H1 (cell line): ENCODE data around the gene SUDS3.

Source experiments
- ATF2 ChIP-seq: IDR thresholded peaks from 2 replicates; pipeline ENCODE4 v1.6.1; 2012; ENCODE audit warnings: low read length, inconsistent platforms
- CBX5 ChIP-seq: fragments of 300-800, 300-1000 bp; sonication (generic); IDR thresholded peaks from 2 replicates; pipeline ENCODE4 v1.7.1; 2016; ENCODE audit warnings: antibody characterized with exemption, low read length, low read depth
- CTCF ChIP-seq, 3 experiments: IDR thresholded peaks; 1 replicate in 2 of 3; 2 replicates in 1 of 3; pipeline versions ENCODE4 v1.5.1 to v1.6.1; 2011; ENCODE audit warnings: low read length in 3 of 3, mild to moderate bottlenecking in 3 of 3, inconsistent platforms in 2 of 3, low read depth in 1 of 3, moderate library complexity in 1 of 3; ENCODE audit not compliant: insufficient read depth in 1 of 3; ENCODE audit errors: control extremely low read depth in 1 of 3
- EP300 ChIP-seq, 2 experiments: IDR thresholded peaks; 1 replicate in 1 of 2; 2 replicates in 1 of 2; pipeline ENCODE4 v1.6.1; 2011 to 2012; ENCODE audit warnings: low read depth in 2 of 2, low read length in 2 of 2, mild to moderate bottlenecking in 2 of 2, borderline replicate concordance in 1 of 2, inconsistent platforms in 1 of 2, moderate library complexity in 1 of 2
- EZH2 ChIP-seq: fragments of 200-600 bp; sonication (generic); IDR thresholded peaks from 2 replicates; pipeline ENCODE4 v1.7.1; 2012; ENCODE audit warnings: low read depth, mild to moderate bottlenecking, moderate library complexity, low read length, inconsistent platforms; ENCODE audit not compliant: severe bottlenecking
- GTF2F1 ChIP-seq: IDR thresholded peaks from 2 replicates; pipeline ENCODE4 v1.6.1; 2012; ENCODE audit warnings: low read depth, low read length, improper control_type of control experiment, borderline replicate concordance
- HDAC2 ChIP-seq, 2 experiments: fragments of 300-600 bp in 1 of 2; sonication (generic) in 1 of 2; IDR thresholded peaks; 2 replicates each; pipeline ENCODE4 v1.6.1; 2011 to 2012; ENCODE audit warnings: low read depth in 2 of 2, low read length in 2 of 2, mild to moderate bottlenecking in 2 of 2, moderate library complexity in 2 of 2, borderline replicate concordance in 1 of 2, inconsistent platforms in 1 of 2
- JUND ChIP-seq: IDR thresholded peaks from 2 replicates; pipeline ENCODE4 v1.6.1; 2011; ENCODE audit warnings: mild to moderate bottlenecking, improper control_type of control experiment, low read length
- POLR2A ChIP-seq, 2 experiments: IDR thresholded peaks; 1 replicate in 1 of 2; 2 replicates in 1 of 2; pipeline ENCODE4 v1.6.1; 2011; ENCODE audit warnings: low read depth in 2 of 2, low read length in 2 of 2, mild to moderate bottlenecking in 2 of 2; ENCODE audit errors: control extremely low read depth in 1 of 2
- RBBP5 ChIP-seq: IDR thresholded peaks from 2 replicates; pipeline ENCODE4 v1.7.1; 2012; ENCODE audit warnings: low read depth, mild to moderate bottlenecking, inconsistent platforms, low read length, moderate library complexity, borderline replicate concordance
- RFX5 ChIP-seq: IDR thresholded peaks from 2 replicates; pipeline ENCODE4 v1.6.1; 2011; ENCODE audit warnings: low read depth, low read length, improper control_type of control experiment, borderline replicate concordance
- RXRA ChIP-seq: IDR thresholded peaks from 2 replicates; pipeline ENCODE4 v1.6.1; 2011; ENCODE audit warnings: low read depth, mild to moderate bottlenecking, low read length, moderate library complexity; ENCODE audit not compliant: insufficient read depth
- SP1 ChIP-seq: IDR thresholded peaks from 2 replicates; pipeline ENCODE4 v1.6.1; 2011; ENCODE audit warnings: low read depth, low read length

GRCh38 chr12:118342090-118342489 lies 34.3 kb upstream of the SUDS3 start:
- TF ChIP-seq POLR2A (IDR thresholded peaks at IDR 0.05; ENCODE audit: control extremely low read depth in 1 of 2, low read depth in 2 of 2, low read length in 2 of 2) (no peak), EZH2 (no peak), EP300 (IDR thresholded peaks at IDR 0.05; ENCODE audit: borderline replicate concordance in 1 of 2, low read depth in 2 of 2, low read length in 2 of 2) (no peak), CTCF (IDR thresholded peaks at IDR 0.05; ENCODE audit: control extremely low read depth in 1 of 3, insufficient read depth in 1 of 3, low read depth in 1 of 3, low read length in 3 of 3) (no peak), RFX5 (no peak), HDAC2 (IDR thresholded peaks at IDR 0.05; ENCODE audit: borderline replicate concordance in 1 of 2, low read depth in 2 of 2, low read length in 2 of 2) (no peak), CBX5 (no peak), RXRA (no peak), JUND (no peak), RBBP5 (no peak), GTF2F1 (no peak), ATF2 (no peak), SP1 (no peak)
